H9 (cell line): ENCODE results near the gene DIS3L2. TPM values are rescaled to one million over a fixed set of nuclear protein-coding genes. Genes with fewer than 3 reads are reported as not detected.

ENCODE experiments used
- DNase-seq: peaks from one replicate; pipeline ENCODE4 v3.0.0-alpha.2; 2017
- H2AFZ ChIP-seq: one replicate; pipeline ENCODE4 v1.6.1; 2013; ENCODE audit warnings: mild to moderate bottlenecking, low read length, control low read depth, moderate library complexity
- H2AK5ac ChIP-seq: 2 replicates; pipeline ENCODE4 v1.6.1; 2013; ENCODE audit warnings: low read length, control low read depth, mixed read lengths; ENCODE audit not compliant: insufficient read length
- H2BK120ac ChIP-seq: one replicate; pipeline ENCODE4 v1.6.1; 2013; ENCODE audit warnings: low read depth, mild to moderate bottlenecking, low read length, control low read depth, inconsistent platforms; ENCODE audit not compliant: poor library complexity, severe bottlenecking
- H2BK12ac ChIP-seq: 2 replicates; pipeline ENCODE4 v1.6.1; 2013; ENCODE audit warnings: low read length, control low read depth, mixed read lengths, low read depth; ENCODE audit not compliant: insufficient read length
- H2BK15ac ChIP-seq: 2 replicates; pipeline ENCODE4 v1.6.1; 2013; ENCODE audit warnings: low read depth, low read length, control low read depth
- H2BK20ac ChIP-seq: one replicate; pipeline ENCODE4 v1.6.1; 2013; ENCODE audit warnings: low read depth, mild to moderate bottlenecking, low read length, control low read depth, inconsistent platforms; ENCODE audit not compliant: poor library complexity, severe bottlenecking
- H2BK5ac ChIP-seq: 2 replicates; pipeline ENCODE4 v1.6.1; 2013; ENCODE audit warnings: low read length, control low read depth, mixed read lengths; ENCODE audit not compliant: insufficient read length
- H3K14ac ChIP-seq: 2 replicates; pipeline ENCODE4 v1.6.1; 2013; ENCODE audit warnings: low read length, control low read depth; ENCODE audit not compliant: insufficient read depth
- H3K18ac ChIP-seq: 2 replicates; pipeline ENCODE4 v1.6.1; 2013; ENCODE audit warnings: low read depth, mild to moderate bottlenecking, mixed read lengths, low read length, control low read depth; ENCODE audit not compliant: insufficient read length
- H3K23ac ChIP-seq: 2 replicates; pipeline ENCODE4 v1.6.1; 2013; ENCODE audit warnings: low read length, control low read depth, mixed read lengths, low read depth; ENCODE audit not compliant: insufficient read length
- H3K23me2 ChIP-seq: 2 replicates; pipeline ENCODE4 v1.6.1; 2013; ENCODE audit warnings: low read depth, mild to moderate bottlenecking, mixed read lengths, low read length, control low read depth; ENCODE audit not compliant: insufficient read length, poor library complexity, severe bottlenecking
- H3K27ac ChIP-seq: 2 replicates; pipeline ENCODE4 v1.5.1; 2013; ENCODE audit warnings: low read length, control low read depth, mixed read lengths, low read depth; ENCODE audit not compliant: insufficient read length
- H3K27me3 ChIP-seq: 2 replicates; pipeline ENCODE4 v1.6.1; 2013; ENCODE audit warnings: low read length, control low read depth, inconsistent platforms; ENCODE audit not compliant: insufficient read depth
- H3K4ac ChIP-seq: 2 replicates; pipeline ENCODE4 v1.6.1; 2013; ENCODE audit warnings: low read depth, mild to moderate bottlenecking, control low read depth, inconsistent platforms, low read length, moderate library complexity
- H3K4me1 ChIP-seq: 2 replicates; pipeline ENCODE4 v1.6.1; 2013; ENCODE audit warnings: low read length, control low read depth, inconsistent platforms; ENCODE audit not compliant: insufficient read depth
- H3K4me2 ChIP-seq: 2 replicates; pipeline ENCODE4 v1.6.1; 2013; ENCODE audit warnings: low read length, control low read depth, mixed read lengths; ENCODE audit not compliant: insufficient read length, insufficient read depth
- H3K56ac ChIP-seq: 2 replicates; pipeline ENCODE4 v1.6.1; 2013; ENCODE audit warnings: low read depth, mild to moderate bottlenecking, mixed read lengths, low read length, control low read depth; ENCODE audit not compliant: insufficient read length
- H3K79me1 ChIP-seq: 2 replicates; pipeline ENCODE4 v1.6.1; 2013; ENCODE audit warnings: low read depth, mild to moderate bottlenecking, moderate library complexity, low read length, control low read depth, inconsistent platforms; ENCODE audit not compliant: insufficient read depth, poor library complexity, severe bottlenecking
- H3K79me2 ChIP-seq: 2 replicates; pipeline ENCODE4 v1.6.1; 2013; ENCODE audit warnings: low read length, control low read depth, inconsistent platforms; ENCODE audit not compliant: insufficient read depth
- H3K9ac ChIP-seq: 2 replicates; pipeline ENCODE4 v1.6.1; 2013; ENCODE audit warnings: low read length, control low read depth, mixed read lengths; ENCODE audit not compliant: insufficient read length; ENCODE audit errors: extremely low read depth
- H3K9me3 ChIP-seq: one replicate; pipeline ENCODE4 v1.6.1; 2013; ENCODE audit warnings: low read depth, low read length, inconsistent platforms; ENCODE audit not compliant: control insufficient read depth
- H3T11ph ChIP-seq: one replicate; pipeline ENCODE4 v1.6.1; 2013; ENCODE audit warnings: mild to moderate bottlenecking, low read length, control low read depth, inconsistent platforms
- H4K20me1 ChIP-seq: one replicate; pipeline ENCODE4 v1.6.1; 2013; ENCODE audit not compliant: control insufficient read depth, insufficient read length, insufficient read depth
- H4K5ac ChIP-seq: 2 replicates; pipeline ENCODE4 v1.6.1; 2013; ENCODE audit warnings: low read depth, mild to moderate bottlenecking, mixed read lengths, low read length, control low read depth; ENCODE audit not compliant: insufficient read length
- H4K8ac ChIP-seq: replicated peaks from 2 replicates; pipeline ENCODE4 v1.6.1; 2013; ENCODE audit warnings: low read length, control low read depth, mixed read lengths, low read depth; ENCODE audit not compliant: insufficient read length
- H4K91ac ChIP-seq: 2 replicates; pipeline ENCODE4 v1.6.1; 2013; ENCODE audit warnings: low read depth, mild to moderate bottlenecking, moderate library complexity, mixed read lengths, low read length, control low read depth; ENCODE audit not compliant: insufficient read length
- H3K27ac Mint-ChIP-seq, 3 experiments: 2 replicates in 2 of 3; 3 replicates in 1 of 3; pipeline ENCODE4 v1.8.0; 2020 to 2021; ENCODE audit warnings: mixed read lengths in 3 of 3, mild to moderate bottlenecking in 1 of 3, moderate library complexity in 1 of 3
- H3K27me3 Mint-ChIP-seq: 2 replicates; pipeline ENCODE4 v1.8.0; 2021; ENCODE audit warnings: low read depth, mild to moderate bottlenecking, moderate library complexity, mixed read lengths
- H3K36me3 Mint-ChIP-seq, 3 experiments: 2 replicates in 2 of 3; 3 replicates in 1 of 3; pipeline ENCODE4 v1.8.0; 2020 to 2021; ENCODE audit warnings: low read depth in 3 of 3, mixed read lengths in 3 of 3; ENCODE audit not compliant: insufficient read depth in 1 of 3
- H3K4me1 Mint-ChIP-seq, 2 experiments: 2 replicates each; pipeline ENCODE4 v1.8.0; 2020; ENCODE audit warnings: mixed read lengths in 2 of 2
- H3K4me3 Mint-ChIP-seq, 2 experiments: 2 replicates in 1 of 2; 3 replicates in 1 of 2; pipeline ENCODE4 v1.8.0; 2020 to 2021; ENCODE audit warnings: mild to moderate bottlenecking in 2 of 2, mixed read lengths in 2 of 2, moderate library complexity in 1 of 2
- H3K9me3 Mint-ChIP-seq, 2 experiments: 2 replicates in 1 of 2; 3 replicates in 1 of 2; pipeline ENCODE4 v1.8.0; 2020; ENCODE audit warnings: mild to moderate bottlenecking in 2 of 2, mixed read lengths in 2 of 2, moderate library complexity in 1 of 2
- WGBS: extraction: QIAGEN DNeasy Blood & Tissue Kit; methylation state at CpG from one replicate; pipeline ENCODE4 v1.1.7; 2013; ENCODE audit warnings: missing lambda C conversion rate, low lambda C conversion rate, mixed read lengths; ENCODE audit not compliant: insufficient read length; ENCODE audit errors: extremely low coverage; 5-methylcytosine and 5-hydroxymethylcytosine counted together
- total RNA-seq: library from RNA; stranded (reverse); gene quantifications from 2 replicates; pipeline ENCODE4 v1.2.1, GENCODE V29; 2021
- TF ChIP-seq, protein P1 (sequence below): fragments of 200-600 bp; sonication (generic); conservative IDR thresholded peaks from 3 replicates; pipeline ENCODE4 v1.8.0; 2021; ENCODE audit warnings: antibody characterized with exemption, mild to moderate bottlenecking

The DIS3L2 gene
- total RNA-seq, 1 experiment from 2014 or later, result 28.1 TPM

DNA sequence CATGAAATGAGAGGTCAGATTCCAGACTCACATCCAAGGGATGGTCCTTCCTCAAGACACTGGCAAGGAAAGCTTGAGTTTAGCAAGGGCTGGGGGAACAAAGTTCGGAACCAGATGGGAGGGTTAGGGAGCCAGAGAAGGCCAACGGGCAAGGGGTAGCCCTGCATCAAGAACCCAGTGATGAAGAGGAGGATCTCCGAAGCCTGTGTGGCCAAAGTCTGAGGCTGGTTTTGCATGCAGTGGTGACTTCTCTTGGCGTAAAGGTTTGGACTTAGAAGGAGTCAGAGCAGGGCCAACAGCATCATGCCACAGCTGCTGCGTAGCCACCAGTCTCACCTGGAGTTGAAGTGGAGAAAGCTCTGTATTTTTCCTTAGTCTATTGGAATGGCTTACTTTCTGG is 293.5 kb downstream of the DIS3L2 start:
- no peaks in the 10 kb centered on the region for H3K79me1 ChIP-seq
- H3K4me3 Mint-ChIP-seq, result no peak overlapping the region
- no peak overlapping the region for H2AK5ac ChIP-seq
- no peaks in the 10 kb centered on the region for H3K9me3 Mint-ChIP-seq
- no peak overlapping the region for H2BK120ac ChIP-seq
- H2BK15ac ChIP-seq, result no peak overlapping the region
- no peak overlapping the region for H2BK20ac ChIP-seq
- no peak overlapping the region for H2AFZ ChIP-seq
- no peak overlapping the region for H3K56ac ChIP-seq
- no peak overlapping the region for H3K9ac ChIP-seq
- H2BK5ac ChIP-seq, result no peak overlapping the region
- no peaks in the 10 kb centered on the region for H3K27me3 ChIP-seq
- WGBS, result no CpG with 5 or more reads among the region's 5 CpGs
- no peaks in the 10 kb centered on the region for H3K79me2 ChIP-seq
- DNase-seq, result no peak
- H3K4me1 Mint-ChIP-seq, result peaks cover 0 to 5% of the 10 kb centered on the region in 2 experiments; a peak in 1 of 4 replicates
- no peak overlapping the region for H3K23ac ChIP-seq
- H3K4ac ChIP-seq, result no peak overlapping the region
- no peak overlapping the region for H3K14ac ChIP-seq
- H2BK12ac ChIP-seq, result no peak overlapping the region
- H4K8ac ChIP-seq, result no peak overlapping the region
- H3K4me2 ChIP-seq, result no peak overlapping the region
- no peak overlapping the region for H4K91ac ChIP-seq
- no peaks in the 10 kb centered on the region for H3K9me3 ChIP-seq
- no peak overlapping the region for H4K5ac ChIP-seq
- TF ChIP-seq, protein P1, sequence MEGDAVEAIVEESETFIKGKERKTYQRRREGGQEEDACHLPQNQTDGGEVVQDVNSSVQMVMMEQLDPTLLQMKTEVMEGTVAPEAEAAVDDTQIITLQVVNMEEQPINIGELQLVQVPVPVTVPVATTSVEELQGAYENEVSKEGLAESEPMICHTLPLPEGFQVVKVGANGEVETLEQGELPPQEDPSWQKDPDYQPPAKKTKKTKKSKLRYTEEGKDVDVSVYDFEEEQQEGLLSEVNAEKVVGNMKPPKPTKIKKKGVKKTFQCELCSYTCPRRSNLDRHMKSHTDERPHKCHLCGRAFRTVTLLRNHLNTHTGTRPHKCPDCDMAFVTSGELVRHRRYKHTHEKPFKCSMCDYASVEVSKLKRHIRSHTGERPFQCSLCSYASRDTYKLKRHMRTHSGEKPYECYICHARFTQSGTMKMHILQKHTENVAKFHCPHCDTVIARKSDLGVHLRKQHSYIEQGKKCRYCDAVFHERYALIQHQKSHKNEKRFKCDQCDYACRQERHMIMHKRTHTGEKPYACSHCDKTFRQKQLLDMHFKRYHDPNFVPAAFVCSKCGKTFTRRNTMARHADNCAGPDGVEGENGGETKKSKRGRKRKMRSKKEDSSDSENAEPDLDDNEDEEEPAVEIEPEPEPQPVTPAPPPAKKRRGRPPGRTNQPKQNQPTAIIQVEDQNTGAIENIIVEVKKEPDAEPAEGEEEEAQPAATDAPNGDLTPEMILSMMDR, result no peak
- no peaks in the 10 kb centered on the region for H3K27me3 Mint-ChIP-seq
- no peaks in the 10 kb centered on the region for H3K4me1 ChIP-seq
- no peak overlapping the region for H3K27ac ChIP-seq
- H3T11ph ChIP-seq, result no peak overlapping the region
- no peaks in the 10 kb centered on the region for H3K23me2 ChIP-seq
- H3K36me3 Mint-ChIP-seq, result peaks cover 0 to 3% (median 0%) of the 10 kb centered on the region in 3 experiments; a peak in 2 of 7 replicates
- no peaks in the 10 kb centered on the region for H4K20me1 ChIP-seq
- H3K18ac ChIP-seq, result no peak overlapping the region
- H3K27ac Mint-ChIP-seq, result no peak overlapping the region
